Mammary epithelial cell (primary cell): ENCODE measurements around the gene LGALS1.

ENCODE experiments used
- CTCF ChIP-seq, 2 donors: IDR thresholded peaks in 1 of 2; conservative IDR thresholded peaks in 1 of 2; 2 replicates each; pipeline ENCODE4 v1.5.1; 2011 to 2012; ENCODE audit warnings: inconsistent platforms in 2 of 2, low read length in 2 of 2, mild to moderate bottlenecking in 2 of 2, control low read depth in 1 of 2, low read depth in 1 of 2; ENCODE audit not compliant: insufficient read depth in 1 of 2; ENCODE audit errors: extremely low read depth in 1 of 2
- EZH2 ChIP-seq: IDR thresholded peaks from 2 replicates; pipeline ENCODE4 v1.6.1; 2012; ENCODE audit warnings: low read length, inconsistent platforms, borderline replicate concordance

- TF ChIP-seq CTCF (conservative IDR thresholded peaks at IDR 0.05 in 1 of 2, IDR thresholded peaks at IDR 0.05 in 1 of 2; ENCODE audit: extremely low read depth in 1 of 2, insufficient read depth in 1 of 2, low read depth in 1 of 2, low read length in 2 of 2) (no peak), EZH2 (no peak)
Observed at GRCh38 chr22:37690407-37690806, 15.0 kb downstream of the LGALS1 start.
